HTR-8/SVneo (cell line): ENCODE measurements around the gene TMEM52B.
A peak's percentile ranks its signal among the peaks of the same experiment; 100 is the strongest.
"Not testable (repeated sequence)": the region's sequence is repeated elsewhere in the genome, so short reads cannot be mapped to it uniquely, and the experiment has no call there.

Experiments used
- DNase-seq: peaks from one replicate; pipeline ENCODE4 v3.0.0; 2011; ENCODE audit warnings: low spot score, mixed read lengths; ENCODE audit not compliant: insufficient read length
- FAIRE-seq: peaks from 2 replicates; lab custom pipeline; 2011; peaks lifted over from hg19 to GRCh38; lab: Jason Lieb, UNC

TMEM52B gene

GRCh38 chr12:10210225-10210624, 31.4 kb downstream of the TMEM52B start:
- DNase-seq (no peak), FAIRE-seq (no peak)

DNA sequence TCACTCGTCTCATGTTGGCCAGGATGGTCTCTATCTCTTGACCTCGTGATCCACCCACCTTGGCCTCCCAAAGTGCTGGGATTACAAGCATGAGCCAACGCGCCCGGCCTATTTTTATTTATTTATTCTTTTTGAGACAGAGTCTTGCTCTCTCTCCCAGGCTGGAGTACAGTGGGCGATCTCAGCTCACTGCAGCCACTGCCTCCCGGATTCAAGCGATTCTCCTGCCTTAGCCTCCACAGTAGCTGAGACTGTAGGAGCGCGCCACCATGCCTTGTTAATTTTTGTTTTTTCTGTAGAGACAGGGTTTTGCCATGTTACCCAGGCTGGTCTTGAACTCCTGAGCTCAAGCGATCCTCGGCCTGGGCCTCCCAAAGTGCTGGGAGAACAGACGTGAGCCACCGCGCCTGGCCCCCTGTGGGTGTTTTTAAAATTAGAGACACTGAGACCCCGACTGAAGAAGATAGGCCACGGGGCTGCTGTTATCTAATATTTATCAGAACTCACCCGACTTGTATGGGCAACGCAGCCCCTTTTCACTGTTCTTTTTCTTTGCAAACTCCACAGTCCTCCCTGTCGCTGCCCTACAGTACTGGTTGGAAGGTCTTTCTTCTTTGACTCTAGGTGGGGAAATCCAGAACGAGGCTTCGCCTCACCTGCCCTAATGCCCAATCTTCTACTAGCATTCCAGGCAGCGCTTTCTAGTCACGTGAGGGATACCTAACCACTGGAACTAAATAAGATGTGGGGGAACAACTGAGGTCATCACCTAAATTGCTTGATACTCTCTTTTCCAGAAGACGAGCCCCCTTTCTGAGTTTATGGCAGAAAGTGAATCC, 32.5 kb downstream of the TMEM52B start:
- DNase-seq: no peak
- no peak for FAIRE-seq

GRCh38 chr12:10211940-10212738, 33.3 kb downstream of the TMEM52B start:
- FAIRE-seq (peak; percentile 99), DNase-seq (peak; percentile 97)

DNA sequence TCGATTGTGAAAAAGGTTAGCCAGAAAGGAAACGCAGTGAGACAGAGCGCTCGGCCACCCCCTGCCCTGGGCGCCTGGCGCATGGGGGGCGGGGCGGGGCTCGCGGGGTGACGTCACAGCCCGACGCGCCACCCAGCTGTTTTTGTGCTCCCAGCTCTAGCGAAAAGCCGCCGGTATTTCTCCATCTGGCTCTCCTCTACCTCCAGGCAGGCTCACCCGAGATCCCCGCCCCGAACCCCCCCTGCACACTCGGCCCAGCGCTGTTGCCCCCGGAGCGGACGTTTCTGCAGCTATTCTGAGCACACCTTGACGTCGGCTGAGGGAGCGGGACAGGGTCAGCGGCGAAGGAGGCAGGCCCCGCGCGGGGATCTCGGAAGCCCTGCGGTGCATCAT, 33.9 kb downstream of the TMEM52B start, which contains the start of gene GABARAPL1:
TSS of gene GABARAPL1 (plus strand) at position 139 of the 393 bp plus-strand sequence. CDS start at position 392, 253 bp downstream.
- FAIRE-seq (peak; percentile 38), DNase-seq (peak; percentile 66)

DNA sequence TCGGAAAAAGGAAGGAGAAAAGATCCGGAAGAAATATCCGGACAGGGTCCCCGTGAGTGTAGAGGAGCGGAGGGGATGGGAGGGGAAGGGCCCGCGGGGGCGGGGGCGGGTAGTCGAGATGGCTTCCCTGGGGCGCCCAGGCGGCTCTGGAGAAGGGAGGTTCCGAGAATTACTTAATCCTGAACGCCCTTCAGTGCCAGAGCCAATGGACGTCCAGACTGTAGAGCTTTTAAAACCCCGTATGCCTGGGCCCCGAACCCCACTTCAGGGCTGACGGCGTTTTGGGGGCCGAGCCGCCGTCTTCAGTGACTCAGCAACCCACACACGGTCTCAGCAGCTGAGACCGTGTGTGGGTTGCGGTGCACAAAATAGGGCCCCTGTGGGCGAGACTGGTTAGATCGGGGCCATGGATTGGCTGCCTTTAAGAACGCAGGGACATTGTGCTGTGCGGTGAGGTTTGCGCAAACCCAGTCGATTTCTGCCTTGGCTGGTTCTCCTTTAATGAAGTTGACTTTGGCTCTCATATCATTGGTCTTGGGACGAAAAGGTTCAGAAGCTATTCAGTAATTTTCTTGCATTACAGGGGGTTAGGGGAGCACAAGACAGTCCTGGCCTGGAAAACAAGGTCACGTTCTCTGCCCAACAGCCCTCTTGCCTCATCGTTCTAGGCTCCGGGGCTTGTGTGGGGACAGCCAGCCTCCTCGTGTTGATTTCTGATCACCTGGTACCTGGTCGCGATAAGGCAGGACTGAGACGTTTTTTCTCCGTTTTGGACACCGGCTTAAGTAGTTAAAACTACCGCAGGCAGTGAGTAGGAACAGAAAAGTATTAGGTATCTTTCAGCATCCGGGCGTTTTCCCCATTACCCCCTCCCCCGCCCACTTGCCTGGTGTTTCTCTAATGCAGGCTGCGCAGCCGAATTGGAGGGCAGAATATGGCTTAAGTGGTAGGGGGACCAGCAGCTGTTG, 34.6 kb downstream of the TMEM52B start:
- FAIRE-seq: no peak
- no peak for DNase-seq

DNA sequence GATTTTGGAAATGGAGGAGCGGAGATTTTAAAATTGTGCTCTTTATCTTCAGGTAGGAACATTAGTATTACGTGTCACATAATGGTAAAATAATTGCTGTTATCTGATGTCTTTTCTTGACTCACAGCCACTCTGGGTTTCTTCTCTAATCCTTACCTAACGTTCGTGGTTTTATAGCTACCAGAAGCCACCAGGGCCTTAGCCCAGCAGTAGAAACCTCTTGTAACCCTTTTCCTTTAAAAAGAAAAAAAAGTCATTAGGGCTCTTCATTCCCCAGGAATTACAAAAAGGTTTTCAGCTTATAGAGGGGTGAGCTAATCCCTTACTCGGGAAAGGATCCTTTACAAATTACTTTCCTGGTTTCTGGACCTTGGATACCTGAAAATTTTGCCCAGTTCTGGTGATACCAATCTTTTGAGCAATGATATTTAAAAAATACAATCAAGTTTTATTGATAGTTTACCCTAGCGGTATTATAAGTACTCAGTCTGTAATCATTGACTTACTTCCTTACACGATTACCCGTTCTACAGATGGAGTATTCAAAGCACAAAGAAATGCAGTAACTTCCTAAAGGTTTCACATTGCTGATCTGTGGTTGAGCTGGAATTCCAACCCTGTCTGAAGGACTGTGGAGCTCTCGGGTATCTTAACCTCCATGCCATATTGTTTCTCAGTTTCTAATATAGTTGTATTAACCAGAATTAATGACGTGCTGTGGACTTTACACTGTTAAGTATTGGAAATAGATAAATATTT, 35.5 kb downstream of the TMEM52B start:
- DNase-seq: peak; percentile 53

DNA sequence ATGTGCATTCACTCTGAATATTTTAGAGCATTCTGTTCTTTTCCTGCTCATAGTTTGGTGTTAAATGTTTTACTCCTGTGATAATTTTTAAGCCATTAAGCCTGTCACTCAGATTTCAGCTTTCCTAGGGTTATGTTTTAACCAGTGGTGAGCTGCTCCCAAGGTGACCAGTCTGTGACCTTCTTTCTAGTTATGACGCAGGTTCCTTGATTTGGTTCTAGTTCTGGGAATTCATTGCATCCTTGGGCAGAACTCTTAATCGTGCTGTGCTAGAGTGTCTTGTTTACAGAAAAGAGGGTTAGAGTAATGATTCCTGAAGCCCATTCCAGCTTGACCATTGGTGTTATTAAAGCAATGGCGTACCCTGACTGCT, 36.0 kb downstream of the TMEM52B start:
- FAIRE-seq (no peak), DNase-seq (no peak)

More for the DNA sequence above, 35.5 kb downstream of the TMEM52B start:
- FAIRE-seq: peak; percentile 55

- no peak for DNase-seq
- no peak for FAIRE-seq
Observed at GRCh38 chr12:10215436-10215835, 36.6 kb downstream of the TMEM52B start.

- not testable (repeated sequence) for DNase-seq, FAIRE-seq
Observed at GRCh38 chr12:10215946-10216345, 37.1 kb downstream of the TMEM52B start.

DNA sequence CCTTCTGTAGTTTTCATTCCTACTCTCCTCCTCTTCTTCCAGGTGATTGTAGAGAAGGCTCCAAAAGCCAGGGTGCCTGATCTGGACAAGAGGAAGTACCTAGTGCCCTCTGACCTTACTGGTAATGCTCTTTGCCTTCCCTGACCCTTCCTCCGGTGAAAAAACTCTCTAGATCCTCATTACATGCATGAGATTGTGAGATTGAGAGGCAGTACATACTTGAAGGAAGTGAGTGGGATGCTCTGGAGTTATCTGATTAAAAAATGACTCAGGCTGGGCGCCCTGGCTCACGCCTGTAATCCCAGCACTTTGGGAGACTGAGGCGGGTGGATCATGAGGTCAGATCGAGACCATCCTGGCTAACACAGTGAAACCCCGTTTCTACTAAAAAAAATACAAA, 39.2 kb downstream of the TMEM52B start:
- DNase-seq (no peak), FAIRE-seq (no peak)

DNA sequence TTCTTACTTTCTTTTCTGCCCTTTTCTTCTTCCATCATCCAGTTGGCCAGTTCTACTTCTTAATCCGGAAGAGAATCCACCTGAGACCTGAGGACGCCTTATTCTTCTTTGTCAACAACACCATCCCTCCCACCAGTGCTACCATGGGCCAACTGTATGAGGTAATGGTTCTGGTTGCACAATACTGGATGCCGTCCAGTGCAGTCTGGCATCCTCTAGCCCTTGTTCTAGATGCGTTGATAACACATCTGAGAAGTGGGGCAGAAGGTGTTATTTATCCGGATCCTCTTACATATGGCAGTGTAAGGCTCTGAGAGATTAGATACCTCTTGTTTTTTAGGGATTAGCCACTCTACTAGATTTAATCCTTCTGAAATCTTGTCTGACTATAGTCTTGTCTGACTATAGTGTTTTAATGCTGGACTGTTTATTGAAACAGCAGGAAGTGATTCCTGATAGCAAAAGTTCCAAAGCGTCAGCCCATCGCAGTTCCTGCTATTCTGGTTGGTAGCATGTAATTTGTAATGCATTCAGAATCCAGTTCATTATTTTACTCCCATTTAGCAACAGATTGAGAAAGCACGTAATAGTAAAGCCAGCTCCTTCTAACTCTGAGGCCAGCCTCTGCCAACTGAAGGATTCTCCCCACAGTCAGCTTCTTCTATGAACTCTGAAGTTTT, 41.7 kb downstream of the TMEM52B start:
- no peak for DNase-seq
- no peak for FAIRE-seq

- DNase-seq (no peak), FAIRE-seq (no peak)
Observed at GRCh38 chr12:10221846-10222245, 43.0 kb downstream of the TMEM52B start.

DNA sequence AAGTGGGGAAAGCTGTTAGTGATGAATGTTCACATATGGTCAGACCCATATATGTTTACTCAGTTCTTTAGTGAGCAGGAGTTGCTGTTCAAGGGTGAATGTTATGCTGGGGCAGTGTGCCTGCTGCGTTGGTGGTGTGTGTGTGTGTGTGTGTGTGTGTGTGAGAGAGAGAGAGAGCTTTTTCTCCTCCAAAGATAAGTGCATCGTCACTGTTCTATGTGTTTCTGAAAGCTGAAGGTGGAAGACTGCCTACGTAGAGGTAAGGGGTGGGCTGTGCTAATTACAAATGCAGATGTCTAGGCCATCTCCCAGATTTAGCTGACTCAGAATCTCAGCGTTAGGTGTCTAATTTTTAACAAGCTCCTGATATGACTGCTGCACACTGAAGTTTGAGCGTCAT, 44.4 kb downstream of the TMEM52B start:
- DNase-seq (no peak), FAIRE-seq (no peak)

DNA sequence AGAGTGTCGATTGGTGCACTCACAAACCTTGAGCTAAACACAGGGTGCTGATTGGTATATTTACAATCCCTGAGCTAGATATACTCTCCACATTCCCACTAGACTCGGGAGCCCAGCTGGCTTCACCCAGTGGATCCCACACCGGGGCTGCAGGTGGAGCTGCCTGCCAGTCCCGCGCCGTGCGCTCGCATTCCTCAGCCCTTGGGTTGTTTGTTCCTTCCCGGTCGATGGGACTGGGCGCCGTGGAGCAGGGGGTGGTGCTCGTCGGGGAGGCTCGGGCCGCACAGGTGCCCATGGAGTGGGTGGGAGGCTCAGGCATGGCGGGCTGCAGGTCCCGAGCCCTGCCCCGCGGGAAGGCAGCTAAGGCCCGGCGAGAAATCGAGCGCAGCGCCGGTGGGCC, 46.6 kb downstream of the TMEM52B start:
- not testable (repeated sequence) for DNase-seq, FAIRE-seq

DNA sequence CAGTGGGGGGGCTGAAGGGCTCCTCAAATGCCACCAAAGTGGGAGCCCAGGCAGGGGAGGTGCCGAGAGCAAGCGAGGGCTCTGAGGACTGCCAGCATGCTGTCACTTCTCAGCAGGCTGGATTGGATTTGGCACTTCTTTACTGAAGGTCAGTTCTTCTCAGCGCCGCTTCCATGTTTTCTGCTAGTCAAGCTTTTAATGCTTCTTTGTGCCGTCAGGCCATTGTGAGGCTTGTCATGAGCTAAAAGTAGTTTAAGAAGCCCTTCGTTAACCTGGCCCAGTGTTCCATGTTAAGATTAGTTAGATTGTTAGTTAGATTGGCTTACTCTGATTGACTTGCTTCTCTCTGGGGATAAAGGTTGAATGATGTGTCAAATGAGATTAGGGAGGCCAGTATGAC, 47.3 kb downstream of the TMEM52B start:
- FAIRE-seq: no peak
- DNase-seq: no peak

DNA sequence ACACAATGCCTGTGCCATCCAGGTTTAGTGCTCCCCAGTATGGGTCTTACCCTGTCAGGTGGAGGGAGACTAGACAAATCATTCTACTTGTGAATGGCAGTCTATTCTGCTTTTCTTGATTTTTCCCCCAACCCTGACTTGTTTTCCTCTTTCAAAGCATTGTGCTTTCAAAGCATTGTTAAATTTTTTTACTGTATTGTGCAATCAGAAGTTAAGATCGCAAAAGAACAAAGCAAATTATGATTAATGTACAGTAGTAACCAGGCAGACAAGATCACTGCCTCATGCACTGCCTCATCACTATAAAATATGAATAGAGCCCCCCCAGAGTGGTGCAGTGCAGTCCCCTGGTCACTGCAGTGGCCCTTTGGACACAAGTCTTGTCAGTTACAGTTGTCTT, 47.9 kb downstream of the TMEM52B start:
- DNase-seq (no peak), FAIRE-seq (no peak)

DNA sequence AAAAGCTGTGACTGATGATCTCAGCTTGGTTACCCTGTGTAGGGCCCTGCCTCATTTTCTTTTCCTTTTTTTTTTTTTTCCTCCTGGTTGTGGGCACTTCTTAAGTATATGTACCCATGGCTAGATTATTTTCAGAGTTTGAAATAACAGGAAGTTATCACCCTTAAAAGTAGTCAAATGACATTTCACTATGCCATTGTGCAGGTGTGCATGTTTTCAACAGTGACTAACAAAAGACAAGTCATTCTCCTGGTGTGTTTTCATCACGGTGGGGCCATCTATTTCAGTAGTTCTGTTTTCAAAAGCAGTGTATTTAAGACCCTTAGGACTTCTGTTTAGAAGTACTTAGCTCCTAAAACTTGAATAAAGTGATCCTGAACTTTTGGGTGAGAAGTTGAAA, 48.8 kb downstream of the TMEM52B start:
- FAIRE-seq (no peak), DNase-seq (no peak)

GRCh38 chr12:10234562-10234961, 55.7 kb downstream of the TMEM52B start:
- FAIRE-seq: no peak
- no peak for DNase-seq
